ENCODE measurements around the gene SGCG.

SGCG gene

GRCh38 chr13:23339225-23339624, 158.4 kb downstream of the SGCG start:
- no peak for DNase-seq

GRCh38 chr13:23344931-23345595, 164.3 kb downstream of the SGCG start:
- DNase-seq = no peak

GRCh38 chr13:23347601-23348000, 166.8 kb downstream of the SGCG start:
- DNase-seq = no peak

GRCh38 chr13:23348262-23349127, 167.7 kb downstream of the SGCG start:
- DNase-seq = no peak

- no peak for DNase-seq
Observed at GRCh38 chr13:23349161-23349897, 168.6 kb downstream of the SGCG start.

- DNase-seq = no peak
Observed at GRCh38 chr13:23350009-23350408, 169.2 kb downstream of the SGCG start.

GRCh38 chr13:23352161-23352560, 171.4 kb downstream of the SGCG start:
- DNase-seq = no peak

GRCh38 chr13:23354520-23354919, 173.7 kb downstream of the SGCG start:
- no peak for DNase-seq

- DNase-seq = no peak
Observed at GRCh38 chr13:23356368-23356767, 175.6 kb downstream of the SGCG start.

GRCh38 chr13:23357349-23357748, 176.6 kb downstream of the SGCG start:
- no peak for DNase-seq

- no peak for DNase-seq
Observed at GRCh38 chr13:23359882-23360281, 179.1 kb downstream of the SGCG start.

GRCh38 chr13:23365652-23366051, 184.9 kb downstream of the SGCG start:
- DNase-seq = no peak

- no peak for DNase-seq
Observed at GRCh38 chr13:23367907-23368306, 187.1 kb downstream of the SGCG start.

- DNase-seq = no peak
Observed at GRCh38 chr13:23372264-23372906, 191.6 kb downstream of the SGCG start.

Data from central memory CD4-positive, alpha-beta T cell (primary cell).